ENCODE results near the gene PLEKHA5. TPM values are rescaled to one million over a fixed set of nuclear protein-coding genes. Genes with fewer than 3 reads are reported as not detected.
"Not testable (repeated sequence)": the region's sequence is repeated elsewhere in the genome, so short reads cannot be mapped to it uniquely, and the experiment has no call there.

Gene PLEKHA5
- total RNA-seq, 4 donors from 2014 or later, result 31.0 to 41.7 (median 34.1) TPM

DNA sequence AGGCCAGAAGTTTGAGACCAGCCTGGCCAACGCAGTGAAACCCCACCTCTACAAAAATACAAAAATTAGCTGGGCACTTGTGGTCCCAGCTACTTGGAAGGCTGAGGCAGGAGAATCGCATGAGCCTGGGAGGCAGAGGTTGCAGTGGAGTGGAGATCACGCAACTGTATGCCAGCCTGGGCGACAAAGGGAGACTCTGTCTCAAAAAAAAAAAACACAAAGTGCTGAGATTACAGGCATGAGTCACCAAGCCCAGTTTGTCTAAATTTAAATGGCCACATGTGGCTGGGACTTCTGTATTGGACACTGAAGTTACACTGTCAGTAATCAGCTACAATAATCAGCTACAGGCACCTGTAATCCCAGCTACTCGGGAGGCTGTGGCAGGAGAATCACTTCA, 208.9 kb downstream of the PLEKHA5 start:
- TF ChIP-seq POLR2A (IDR thresholded peaks at IDR 0.05), result no peak
- TF ChIP-seq, protein P1, sequence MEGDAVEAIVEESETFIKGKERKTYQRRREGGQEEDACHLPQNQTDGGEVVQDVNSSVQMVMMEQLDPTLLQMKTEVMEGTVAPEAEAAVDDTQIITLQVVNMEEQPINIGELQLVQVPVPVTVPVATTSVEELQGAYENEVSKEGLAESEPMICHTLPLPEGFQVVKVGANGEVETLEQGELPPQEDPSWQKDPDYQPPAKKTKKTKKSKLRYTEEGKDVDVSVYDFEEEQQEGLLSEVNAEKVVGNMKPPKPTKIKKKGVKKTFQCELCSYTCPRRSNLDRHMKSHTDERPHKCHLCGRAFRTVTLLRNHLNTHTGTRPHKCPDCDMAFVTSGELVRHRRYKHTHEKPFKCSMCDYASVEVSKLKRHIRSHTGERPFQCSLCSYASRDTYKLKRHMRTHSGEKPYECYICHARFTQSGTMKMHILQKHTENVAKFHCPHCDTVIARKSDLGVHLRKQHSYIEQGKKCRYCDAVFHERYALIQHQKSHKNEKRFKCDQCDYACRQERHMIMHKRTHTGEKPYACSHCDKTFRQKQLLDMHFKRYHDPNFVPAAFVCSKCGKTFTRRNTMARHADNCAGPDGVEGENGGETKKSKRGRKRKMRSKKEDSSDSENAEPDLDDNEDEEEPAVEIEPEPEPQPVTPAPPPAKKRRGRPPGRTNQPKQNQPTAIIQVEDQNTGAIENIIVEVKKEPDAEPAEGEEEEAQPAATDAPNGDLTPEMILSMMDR (IDR thresholded peaks at IDR 0.05), result no peak
- DNase-seq (ENCODE audit: low spot score in 2 of 2), result no peak
- intact Hi-C loops (cut with DNase I; ENCODE audit: low total_unique reads), result no loop called here
- no peak overlapping the region for H3K4me3 ChIP-seq (ENCODE audit: low read depth, poor library complexity, severe bottlenecking)
- WGBS, 2 donors, result 92 to 97% methylated on average over 5 of the region's 5 CpGs

DNA sequence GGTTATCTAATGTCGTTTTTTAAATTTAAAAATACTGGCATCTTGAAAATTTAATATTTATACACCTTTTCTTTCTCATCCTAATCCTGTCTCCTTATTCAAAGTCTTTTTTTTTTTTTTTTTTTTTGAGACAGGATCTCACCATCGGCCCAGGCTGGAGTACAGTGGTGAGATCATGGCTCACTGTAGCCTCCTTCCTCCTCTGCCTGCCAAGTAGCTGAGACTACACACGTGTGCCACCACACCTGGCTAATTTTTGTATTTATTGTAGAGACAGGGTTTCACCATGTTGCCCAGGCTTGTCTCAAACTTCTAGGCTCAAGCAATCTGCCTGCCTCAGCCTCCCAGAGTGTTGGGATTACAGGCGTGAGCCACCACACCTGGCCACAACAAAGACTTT, 221.3 kb downstream of the PLEKHA5 start:
- intact Hi-C loops (cut with DNase I; ENCODE audit: low total_unique reads), result not testable (repeated sequence)

DNA sequence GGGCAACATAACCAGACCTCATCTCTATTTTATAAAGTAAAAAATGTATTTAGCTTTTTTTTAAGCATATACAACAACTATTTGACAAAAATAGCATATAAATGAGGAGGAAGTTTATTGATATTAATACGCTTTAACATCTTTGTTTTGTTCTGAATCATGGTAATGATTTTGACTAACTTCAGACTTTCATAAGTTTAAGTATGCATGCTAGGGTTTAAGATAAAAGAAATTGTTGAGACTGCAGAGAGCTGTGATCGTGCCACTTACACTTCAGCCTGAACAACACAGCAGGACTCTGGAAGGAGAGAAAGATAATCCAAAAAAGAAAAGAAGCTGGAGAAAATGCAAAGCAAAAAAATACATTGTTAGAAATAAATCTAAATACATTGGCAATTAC, 221.8 kb downstream of the PLEKHA5 start:
- no peak for TF ChIP-seq POLR2A (IDR thresholded peaks at IDR 0.05)
- TF ChIP-seq, protein P1 (IDR thresholded peaks at IDR 0.05), result no peak
- intact Hi-C loops (cut with DNase I; ENCODE audit: low total_unique reads), result no loop called here
- 89 to 97% methylated on average over 2 of the region's 2 CpGs for WGBS, 2 donors
- DNase-seq (ENCODE audit: low spot score in 2 of 2), result no peak
- no peak overlapping the region for H3K4me3 ChIP-seq (ENCODE audit: low read depth, poor library complexity, severe bottlenecking)

More for the DNA sequence above, 221.3 kb downstream of the PLEKHA5 start:
- not testable (repeated sequence) for DNase-seq (ENCODE audit: low spot score in 2 of 2); H3K4me3 ChIP-seq (ENCODE audit: low read depth, poor library complexity, severe bottlenecking)
- 75 to 77% methylated on average over 4 of the region's 4 CpGs for WGBS, 2 donors

DNA sequence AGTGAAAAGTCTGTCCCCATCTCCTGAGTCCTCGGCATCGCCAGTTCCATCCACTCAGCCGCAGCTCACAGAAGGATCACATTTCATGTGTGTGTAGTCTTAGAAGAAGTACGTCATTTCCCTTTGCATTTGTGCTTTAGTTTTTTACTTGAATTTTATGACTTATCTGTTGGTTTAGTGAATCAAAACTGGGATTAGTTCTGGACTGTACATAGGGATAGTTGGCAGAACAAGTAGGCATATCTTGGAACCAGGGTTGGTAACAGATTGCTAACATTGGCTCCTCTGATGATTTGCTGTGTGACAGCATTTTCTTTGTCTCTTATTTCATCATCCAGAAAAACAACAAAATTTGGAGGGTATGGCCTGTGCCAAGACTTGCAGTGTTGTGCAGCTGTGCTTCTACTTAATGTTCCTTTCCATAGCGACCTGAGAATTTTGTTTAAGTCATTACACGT, 240.2 kb downstream of the PLEKHA5 start:
- TF ChIP-seq POLR2A (IDR thresholded peaks at IDR 0.05), result no peak
- TF ChIP-seq, protein P1 (IDR thresholded peaks at IDR 0.05), result no peak
- 66 to 75% methylated on average over 6 of the region's 6 CpGs for WGBS, 2 donors
- H3K4me3 ChIP-seq (ENCODE audit: low read depth, poor library complexity, severe bottlenecking), result no peak overlapping the region
- intact Hi-C loops (cut with DNase I; ENCODE audit: low total_unique reads), result no loop called here
- DNase-seq (ENCODE audit: low spot score in 2 of 2), result no peak

DNA sequence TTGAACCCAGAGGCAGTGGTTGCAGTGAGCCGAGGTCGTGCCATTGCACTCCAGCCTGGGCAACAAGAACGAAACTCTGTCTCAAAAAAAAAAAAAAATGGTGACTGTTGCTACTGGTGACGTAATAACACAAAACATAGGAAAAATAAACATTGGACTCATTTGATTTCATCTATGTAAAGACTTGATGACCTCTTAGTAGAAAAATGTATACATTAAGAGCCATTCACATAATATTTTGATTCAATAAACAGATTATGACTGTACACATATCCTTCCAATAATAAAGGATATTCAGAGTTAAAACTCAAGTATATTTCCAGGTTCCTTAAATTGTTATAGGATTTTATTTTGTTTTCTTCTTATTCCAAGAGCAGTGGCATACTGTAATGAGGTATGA, 244.1 kb downstream of the PLEKHA5 start:
- no peak overlapping the region for H3K4me3 ChIP-seq (ENCODE audit: low read depth, poor library complexity, severe bottlenecking)
- intact Hi-C loops (cut with DNase I; ENCODE audit: low total_unique reads), result no loop called here
- no peak for DNase-seq (ENCODE audit: low spot score in 2 of 2)
- 88 to 94% methylated on average over 4 of the region's 4 CpGs for WGBS, 2 donors
- TF ChIP-seq, protein P1 (IDR thresholded peaks at IDR 0.05), result no peak
- no peak for TF ChIP-seq POLR2A (IDR thresholded peaks at IDR 0.05)

DNA sequence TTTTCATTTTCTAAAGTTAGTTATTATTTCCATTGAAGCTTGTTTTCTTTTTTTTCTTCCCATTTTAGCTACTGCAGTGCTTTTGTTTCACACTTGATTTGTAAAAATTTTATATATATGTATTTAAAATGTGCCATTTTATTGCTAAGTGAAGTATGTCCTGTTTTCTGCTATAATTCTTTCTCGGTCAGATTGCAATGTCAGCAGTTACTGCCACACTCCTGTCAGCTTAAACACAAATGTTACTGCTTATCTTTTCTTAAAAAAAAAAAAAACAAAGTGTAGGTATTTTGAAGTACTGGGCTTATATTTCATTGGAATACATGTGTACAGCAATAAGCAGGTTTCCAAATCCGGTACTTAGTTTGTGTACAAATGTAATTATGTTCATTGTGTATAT, 246.4 kb downstream of the PLEKHA5 start:
- DNase-seq (ENCODE audit: low spot score in 2 of 2), result no peak
- H3K4me3 ChIP-seq (ENCODE audit: low read depth, poor library complexity, severe bottlenecking), result no peak overlapping the region
- 80 to 82% methylated on average over 2 of the region's 2 CpGs for WGBS, 2 donors
- TF ChIP-seq, protein P1 (IDR thresholded peaks at IDR 0.05), result no peak
- intact Hi-C loops (cut with DNase I; ENCODE audit: low total_unique reads), result no loop called here

Measured in lower leg skin (tissue), 4 donors.